HEK293T (cell line): Measurements from ENCODE around the gene DBNDD2.
A peak's percentile ranks its signal among the peaks of the same experiment; 100 is the strongest.

Experiments used
- CTCF ChIA-PET: fragments of 350-600 bp; formaldehyde crosslinking; extraction: SDS; loops from one replicate; lab custom pipeline; 2021; ENCODE audit warnings: antibody characterized with exemption, inconsistent platforms; lab: Yijun Ruan, JAX
- POLR2A ChIA-PET: fragments of 350-600 bp; formaldehyde crosslinking; extraction: SDS; loops from one replicate; lab custom pipeline; 2020; ENCODE audit warnings: antibody characterized with exemption, inconsistent platforms; lab: Yijun Ruan, JAX
- DNase-seq: peaks from one replicate; pipeline ENCODE4 v3.0.0; 2012; ENCODE audit warnings: mixed read lengths; ENCODE audit errors: extremely low spot score
- BHLHE40 ChIP-seq: fragments of 450-650 bp; IDR thresholded peaks from 2 replicates; pipeline ENCODE4 v1.6.1; 2016; ENCODE audit warnings: mild to moderate bottlenecking, moderate library complexity, borderline replicate concordance
- CTBP1 ChIP-seq: fragments of 450-650 bp; IDR thresholded peaks from 2 replicates; pipeline ENCODE4 v1.6.1; 2016; ENCODE audit warnings: borderline replicate concordance
- ELF4 ChIP-seq: fragments of 450-650 bp; IDR thresholded peaks from 2 replicates; pipeline ENCODE4 v1.6.1; 2017; ENCODE audit warnings: antibody characterized with exemption
- FOXA1 ChIP-seq: fragments of 450-650 bp; IDR thresholded peaks from 2 replicates; pipeline ENCODE4 v1.6.1; 2016; ENCODE audit warnings: mild to moderate bottlenecking
- FOXK2 ChIP-seq: fragments of 450-650 bp; IDR thresholded peaks from 2 replicates; pipeline ENCODE4 v1.6.1; 2016; ENCODE audit warnings: mild to moderate bottlenecking
- FOXM1 ChIP-seq: fragments of 450-650 bp; IDR thresholded peaks from 2 replicates; pipeline ENCODE4 v1.6.1; 2017; ENCODE audit warnings: mild to moderate bottlenecking, borderline replicate concordance
- HDGF ChIP-seq: fragments of 450-650 bp; IDR thresholded peaks from 2 replicates; pipeline ENCODE4 v1.6.1; 2017; ENCODE audit warnings: antibody characterized with exemption, borderline replicate concordance
- L3MBTL2 ChIP-seq: fragments of 450-650 bp; conservative IDR thresholded peaks from 2 replicates; pipeline ENCODE4 v1.6.1; 2016; ENCODE audit warnings: mild to moderate bottlenecking
- LEF1 ChIP-seq: fragments of 450-650 bp; IDR thresholded peaks from 2 replicates; pipeline ENCODE4 v1.6.1; 2017; ENCODE audit warnings: mild to moderate bottlenecking, borderline replicate concordance
- PKNOX1 ChIP-seq: fragments of 450-650 bp; IDR thresholded peaks from 2 replicates; pipeline ENCODE4 v1.6.1; 2016
- SP1 ChIP-seq: fragments of 450-650 bp; IDR thresholded peaks from 2 replicates; pipeline ENCODE4 v1.6.1; 2017
- SUZ12 ChIP-seq: fragments of 450-650 bp; IDR thresholded peaks from 2 replicates; pipeline ENCODE4 v1.6.1; 2016; ENCODE audit warnings: mild to moderate bottlenecking
- TARDBP ChIP-seq: fragments of 450-650 bp; IDR thresholded peaks from 2 replicates; pipeline ENCODE4 v1.6.1; 2016

Gene DBNDD2

GRCh38 chr20:45456632-45457031 is 48.5 kb downstream of the DBNDD2 start:
- DNase-seq: peak; percentile 49
- CTCF ChIA-PET: interaction anchor here (1.7 to 2.3 kb wide), 2 partner anchors 8 to 315 kb away, joined by 4 to 13 read pairs; no protein-coding TSS in a partner anchor
- no peak for TF ChIP-seq FOXK2
- TF ChIP-seq LEF1: no peak
- no peak for TF ChIP-seq CTBP1
- 0 out of 2 replicates have a peak, but pooled peaks have one; percentile 33 for TF ChIP-seq PKNOX1
- no peak for TF ChIP-seq HDGF
- POLR2A ChIA-PET: no interaction called here

- ChIA-PET CTCF (interaction anchor here (1.4 kb wide), 1 partner anchor 141 kb away, joined by 3 read pairs; no protein-coding TSS in a partner anchor), POLR2A (interaction anchor here (1.4 kb wide), 1 partner anchor 26 kb away, joined by 3 read pairs; no protein-coding TSS in a partner anchor)
- TF ChIP-seq TARDBP (no peak), FOXK2 (no peak), LEF1 (no peak), SUZ12 (no peak), SP1 (no peak), CTBP1 (no peak), BHLHE40 (no peak), FOXM1 (no peak), HDGF (no peak), FOXA1 (no peak), L3MBTL2 (no peak), ELF4 (no peak)
- DNase-seq: peak; percentile 50
Measured at GRCh38 chr20:45459606-45460005, 51.5 kb downstream of the DBNDD2 start.
